Stimulated activated CD8-positive, alpha-beta memory T cell treated with anti-CD3 and anti-CD28 coated beads, Interleukin-15, amount 100 ng/mL, for 4 hours (primary cell): ENCODE results near the gene TMEM39A.

Source experiments
- DNase-seq, 2 donors: peaks; one replicate each; pipeline ENCODE4 v3.0.0-alpha.2; 2020; ENCODE audit warnings: low read depth in 2 of 2

The TMEM39A gene

GRCh38 chr3:119400466-119400865 is 62.9 kb downstream of the TMEM39A start:
- DNase-seq = no peak

- no peak for DNase-seq
Observed at GRCh38 chr3:119396870-119397269, 66.5 kb downstream of the TMEM39A start.

GRCh38 chr3:119395923-119396358 is 67.5 kb downstream of the TMEM39A start:
- DNase-seq = no peak

GRCh38 chr3:119388577-119388976 is 74.8 kb downstream of the TMEM39A start:
- no peak for DNase-seq

- no peak for DNase-seq
Observed at GRCh38 chr3:119382134-119382533, 81.3 kb downstream of the TMEM39A start.

GRCh38 chr3:119380697-119381096 is 82.7 kb downstream of the TMEM39A start:
- DNase-seq = no peak
